ENCODE results near the gene FILIP1L.

The FILIP1L gene

DNA sequence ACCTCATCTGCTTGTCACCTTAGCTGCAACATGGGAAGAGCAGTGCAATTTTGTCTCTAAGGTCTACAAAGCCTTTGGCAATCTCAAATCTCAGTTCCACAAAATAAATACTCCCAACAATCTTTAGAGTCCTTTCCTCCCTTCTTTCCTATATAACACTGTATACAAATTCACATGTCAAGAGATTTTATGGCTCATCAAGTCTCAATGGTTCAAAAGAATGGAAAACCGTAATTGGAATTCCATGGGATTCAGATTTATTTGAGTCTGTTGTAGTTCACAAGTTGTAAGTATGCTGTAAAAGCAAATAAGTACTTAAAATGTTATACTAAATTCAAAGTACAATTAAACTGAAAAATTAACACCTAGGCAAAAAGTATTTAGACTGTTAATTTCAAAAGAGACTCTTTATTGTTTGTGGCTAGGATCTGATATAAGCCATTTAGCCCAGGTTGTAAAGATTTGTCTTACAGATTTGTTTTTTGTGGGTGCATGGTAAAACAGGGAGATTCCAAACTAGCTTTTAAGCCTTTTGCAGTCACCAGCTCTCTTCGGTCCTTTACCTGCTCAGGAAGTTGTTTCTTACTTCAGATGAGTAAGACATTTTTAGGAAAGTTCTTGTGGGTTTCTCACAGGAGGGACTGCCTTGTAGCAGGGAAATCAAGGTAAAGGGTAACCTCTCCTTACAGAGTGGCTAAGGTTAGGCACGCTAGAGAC is 246.5 kb downstream of the FILIP1L start:
- DNase-seq (ENCODE audit: low read depth, low spot score): no peak

DNA sequence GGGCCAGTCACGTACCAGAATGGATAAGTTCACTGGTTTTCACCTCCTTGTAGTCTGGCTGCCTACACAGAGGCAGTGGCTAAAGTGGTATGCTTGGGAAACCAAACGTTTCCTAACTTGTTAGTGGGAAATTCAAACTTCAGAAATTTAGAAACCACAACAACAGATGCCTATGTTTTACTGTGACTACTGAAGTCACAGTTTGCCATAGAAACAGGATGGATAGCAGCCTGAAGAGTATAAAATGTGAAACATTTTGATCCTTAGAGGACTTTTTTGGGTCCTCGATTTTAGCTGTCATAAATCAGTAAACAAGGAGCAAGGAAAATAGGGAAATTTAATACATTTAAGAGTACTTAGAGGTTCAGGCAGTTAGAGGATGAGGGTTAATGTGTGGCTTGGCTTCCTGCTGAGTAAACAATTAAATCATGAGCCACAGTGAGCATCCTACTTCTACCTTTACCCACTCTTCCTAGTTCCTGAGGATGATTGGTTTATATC is 248.0 kb downstream of the FILIP1L start:
- no peak for DNase-seq (ENCODE audit: low read depth, low spot score)

DNA sequence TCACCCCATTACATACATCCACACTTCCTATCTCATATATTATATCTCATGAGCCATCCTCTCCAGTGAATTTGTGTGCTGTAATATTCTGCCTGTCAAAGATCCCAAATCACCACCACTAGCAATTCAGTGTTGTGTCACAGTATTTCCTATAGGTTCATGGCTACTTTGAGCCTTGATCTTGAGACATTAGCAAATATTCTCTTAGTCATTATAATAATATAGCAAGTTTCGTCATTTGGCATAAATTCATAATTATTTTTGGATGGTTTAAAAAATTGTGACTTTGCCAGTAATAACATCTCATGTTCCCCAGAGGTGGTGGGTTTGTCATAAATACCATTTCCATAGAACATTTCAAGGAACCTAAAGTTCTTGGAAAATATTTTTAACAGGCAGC is 249.0 kb downstream of the FILIP1L start:
- DNase-seq (ENCODE audit: low read depth, low spot score): no peak

DNA sequence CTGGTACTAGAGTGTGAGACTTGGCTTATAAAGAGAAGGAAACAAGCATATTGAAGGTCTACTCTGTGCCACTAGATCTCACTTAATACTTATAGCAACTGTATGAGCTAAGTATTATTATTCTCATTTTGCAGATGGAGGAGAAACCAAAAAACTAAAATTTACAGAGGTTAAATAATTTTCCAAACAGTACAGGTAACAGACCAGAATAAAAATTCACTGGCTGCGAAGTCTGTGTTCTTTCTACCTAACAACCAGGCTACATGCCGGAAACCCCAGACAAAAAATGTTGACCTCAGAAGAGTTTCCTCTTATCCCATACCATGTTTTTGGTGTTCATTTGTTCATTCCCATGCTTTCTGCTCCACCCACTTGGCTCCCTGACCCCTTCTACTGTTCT is 250.0 kb downstream of the FILIP1L start:
- no peak for DNase-seq (ENCODE audit: low read depth, low spot score)

DNA sequence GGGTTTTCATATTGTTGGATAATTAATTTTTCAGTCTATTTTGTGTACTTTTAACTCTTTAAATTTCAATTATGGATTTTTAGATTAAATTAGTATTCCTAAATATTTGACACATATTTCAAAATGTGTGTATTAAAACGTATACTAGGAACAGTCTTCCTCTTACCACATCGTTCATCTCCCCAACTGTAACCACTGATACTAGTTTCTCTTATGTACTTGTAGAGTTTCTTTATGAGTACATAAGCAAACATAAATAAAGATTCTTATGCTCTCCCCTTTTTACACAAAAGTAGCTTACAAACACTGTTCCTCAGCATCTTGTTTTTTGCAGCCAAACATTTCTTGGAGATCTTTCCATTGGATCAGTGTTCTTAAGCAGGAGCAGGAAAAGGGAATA is 250.7 kb downstream of the FILIP1L start:
- no peak for DNase-seq (ENCODE audit: low read depth, low spot score)

DNA sequence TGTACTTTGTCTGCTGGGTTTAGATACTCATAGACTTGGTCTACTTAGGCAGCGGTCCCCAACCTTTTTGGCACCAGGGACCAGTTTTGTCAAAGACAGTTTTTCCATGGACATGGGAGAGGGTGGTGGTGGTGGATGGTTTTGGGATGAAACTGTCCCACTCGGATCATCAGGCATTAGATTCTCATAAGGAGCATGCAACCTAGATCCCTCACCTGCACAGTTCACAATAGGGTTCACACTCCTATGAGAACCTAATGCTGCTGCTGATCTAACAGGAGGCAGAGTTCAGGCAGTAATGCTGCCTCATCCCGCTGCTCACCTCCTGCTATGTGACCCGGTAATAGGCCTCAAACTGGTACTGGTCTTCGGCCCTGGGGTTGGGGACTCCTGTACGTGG is 251.3 kb downstream of the FILIP1L start:
- DNase-seq (ENCODE audit: low read depth, low spot score): no peak

DNA sequence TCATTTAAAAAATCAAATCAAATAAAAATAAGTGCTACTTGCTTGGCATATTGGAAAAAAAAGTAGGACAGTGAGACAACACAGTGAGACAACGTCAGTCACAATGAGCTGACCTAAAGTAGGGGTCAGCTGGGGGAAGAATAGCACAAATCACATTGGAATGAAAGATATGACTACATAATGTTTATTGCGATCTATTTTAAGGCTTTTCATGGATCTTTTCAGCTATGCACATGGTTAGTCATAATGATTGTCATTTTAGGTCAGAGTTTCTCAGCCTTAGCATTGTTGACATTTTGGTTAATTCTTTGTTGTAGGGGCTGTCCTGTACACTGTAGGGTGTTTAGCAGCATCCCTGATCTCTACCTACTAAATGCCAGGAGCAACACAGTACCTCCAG is 252.1 kb downstream of the FILIP1L start:
- no peak for DNase-seq (ENCODE audit: low read depth, low spot score)

DNA sequence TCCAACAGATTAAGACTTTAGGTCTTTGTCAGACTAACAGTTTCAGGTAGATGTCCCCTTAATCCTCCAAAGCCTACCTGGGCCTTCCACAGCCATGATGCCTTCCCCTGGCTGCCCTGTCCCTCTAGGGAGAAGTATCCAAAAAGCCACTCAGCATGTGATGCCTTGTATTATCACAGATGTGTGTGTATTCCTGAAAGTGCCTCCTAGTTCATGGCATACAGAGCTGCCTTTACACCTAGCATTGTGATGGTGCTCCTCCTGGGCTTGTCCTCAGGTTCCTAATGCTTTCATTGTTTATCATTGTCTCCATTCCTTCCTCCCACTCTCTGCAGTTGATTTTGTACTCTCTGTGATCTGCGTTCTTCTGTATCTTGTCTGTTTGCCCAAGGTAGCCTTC is 253.1 kb downstream of the FILIP1L start:
- no peak for DNase-seq (ENCODE audit: low read depth, low spot score)

DNA sequence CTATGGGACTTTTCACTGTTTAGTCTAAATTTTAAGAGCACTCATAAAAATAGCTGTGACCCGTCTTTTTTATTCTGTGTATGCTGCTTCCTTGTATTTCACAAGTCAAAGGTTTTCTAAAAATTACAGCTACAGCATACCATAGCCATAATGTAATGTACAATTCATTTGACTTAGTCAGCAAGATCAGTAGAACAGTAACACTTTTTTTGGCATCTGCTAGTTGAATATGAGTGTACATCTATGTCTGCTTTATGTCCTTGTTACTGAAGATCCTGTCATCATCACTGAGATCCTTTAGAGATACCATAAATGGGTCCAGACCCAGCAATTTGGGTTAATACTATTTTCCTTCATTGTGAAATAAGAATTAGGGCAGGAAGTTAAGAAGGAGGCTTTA is 254.5 kb downstream of the FILIP1L start:
- DNase-seq (ENCODE audit: low read depth, low spot score): no peak

DNA sequence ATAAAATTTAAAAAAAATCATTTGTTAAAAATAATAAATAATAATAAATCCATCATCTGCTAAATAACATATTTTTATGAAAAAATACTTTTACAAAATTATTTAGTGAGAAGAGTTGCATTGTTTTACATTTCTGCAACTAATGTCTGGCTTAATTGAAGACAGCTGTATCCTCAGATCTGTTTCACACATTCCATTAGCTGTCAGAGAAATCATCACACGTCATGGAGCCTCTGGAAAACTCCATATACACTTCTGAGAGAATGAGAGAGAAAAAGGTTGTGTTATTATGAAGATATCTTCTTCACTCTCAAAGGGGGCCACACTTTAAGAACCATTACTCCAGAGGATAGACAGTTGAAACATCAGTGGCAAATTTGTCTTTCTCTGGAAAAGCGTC is 255.8 kb downstream of the FILIP1L start:
- DNase-seq (ENCODE audit: low read depth, low spot score): no peak

DNA sequence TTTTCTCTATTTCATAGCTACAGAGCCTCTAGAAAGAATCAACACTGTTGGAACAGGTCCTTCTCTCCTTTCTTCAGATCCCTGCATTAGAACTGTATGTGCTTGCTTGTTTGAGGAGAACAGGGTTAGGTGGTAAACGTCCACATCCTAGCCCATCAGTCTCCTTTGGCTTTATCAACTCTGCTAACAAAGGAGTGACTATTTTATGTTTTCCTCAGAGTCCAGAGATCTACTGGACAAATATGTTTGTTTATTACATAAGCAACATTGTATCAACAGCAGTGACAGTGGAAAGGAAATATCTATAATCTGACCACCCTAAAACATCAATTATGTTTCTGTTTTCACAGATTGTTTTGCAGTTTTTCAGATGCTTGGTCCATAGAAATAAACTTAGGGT is 257.0 kb downstream of the FILIP1L start:
- no peak for DNase-seq (ENCODE audit: low read depth, low spot score)

DNA sequence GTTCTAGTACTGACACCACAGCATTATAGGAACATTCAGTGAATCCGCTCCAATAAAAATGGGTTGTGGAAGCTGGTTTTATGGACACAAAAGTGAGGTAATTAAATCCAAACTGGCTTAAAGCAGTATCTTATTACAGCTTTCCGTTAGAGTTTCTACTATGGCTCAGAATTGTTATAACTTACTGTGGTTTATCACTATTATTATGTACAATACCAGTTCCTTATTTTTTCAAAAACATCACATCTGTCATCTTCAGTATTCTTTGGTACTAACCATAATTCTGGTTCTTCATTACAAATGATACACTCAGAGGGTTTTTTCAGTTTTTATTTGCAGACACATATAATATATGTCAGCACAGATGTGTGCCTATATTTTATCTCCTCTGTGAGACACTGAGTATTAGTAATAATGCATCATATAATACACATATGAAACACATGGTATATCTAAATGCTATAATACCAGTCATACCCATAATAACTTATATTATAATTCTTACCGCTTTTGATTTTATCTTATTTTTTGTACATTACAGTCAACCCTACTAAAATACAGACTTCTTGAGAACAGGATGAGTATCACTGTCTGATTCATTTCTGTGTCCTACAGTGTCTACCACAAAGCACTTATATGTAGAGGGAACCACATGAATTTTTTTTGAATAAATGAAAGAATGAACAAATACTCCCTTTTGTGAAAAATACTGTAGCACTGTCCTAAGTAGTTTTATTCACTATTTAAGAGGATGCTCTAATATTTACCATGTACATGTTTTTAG is 257.7 kb downstream of the FILIP1L start:
- DNase-seq (ENCODE audit: low read depth, low spot score): no peak

DNA sequence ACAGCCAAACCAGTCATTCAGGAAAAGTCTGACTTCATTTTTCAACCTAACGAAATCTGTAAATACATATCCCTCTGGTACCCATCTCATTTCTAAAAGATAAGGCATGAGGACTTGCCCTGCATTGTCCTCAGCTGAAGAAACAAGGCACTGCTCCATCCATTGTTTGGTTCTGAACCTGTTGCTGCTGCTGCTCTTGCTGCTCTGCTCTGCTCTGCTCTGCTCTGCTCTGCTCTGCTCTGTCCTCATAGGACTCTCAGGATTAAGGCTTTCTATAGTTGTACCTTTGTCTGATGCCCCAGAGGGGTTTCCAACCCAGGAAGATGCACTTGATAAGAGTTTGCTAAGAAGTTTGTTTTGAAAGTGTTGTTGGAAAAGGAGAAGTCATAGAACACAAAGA is 258.4 kb downstream of the FILIP1L start:
- DNase-seq (ENCODE audit: low read depth, low spot score): no peak

DNA sequence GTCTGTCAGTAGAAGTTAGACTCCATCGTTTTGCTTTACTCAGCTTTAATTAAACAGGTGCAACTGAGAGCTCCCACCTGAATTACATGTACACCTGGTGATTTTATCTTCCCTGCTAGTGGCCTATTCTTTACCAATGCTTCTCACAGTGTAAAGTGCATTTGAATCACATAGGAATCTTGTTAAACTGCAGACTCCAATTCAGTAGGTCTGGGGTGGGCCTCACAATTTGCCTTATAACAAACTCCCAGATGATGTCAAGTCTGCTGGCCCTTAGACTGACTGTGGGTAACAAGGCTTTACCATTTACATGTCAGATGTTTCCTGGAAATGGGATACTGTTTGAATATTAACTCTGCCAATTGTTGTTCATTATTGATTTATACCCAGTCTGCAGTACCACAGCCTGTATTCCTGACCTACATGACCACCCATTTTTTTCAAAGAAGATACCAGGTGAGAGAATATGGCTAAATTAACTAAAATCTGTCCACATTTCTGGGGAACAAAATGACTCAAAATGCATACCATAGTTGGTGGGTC is 259.5 kb downstream of the FILIP1L start:
- DNase-seq (ENCODE audit: low read depth, low spot score): no peak

DNA sequence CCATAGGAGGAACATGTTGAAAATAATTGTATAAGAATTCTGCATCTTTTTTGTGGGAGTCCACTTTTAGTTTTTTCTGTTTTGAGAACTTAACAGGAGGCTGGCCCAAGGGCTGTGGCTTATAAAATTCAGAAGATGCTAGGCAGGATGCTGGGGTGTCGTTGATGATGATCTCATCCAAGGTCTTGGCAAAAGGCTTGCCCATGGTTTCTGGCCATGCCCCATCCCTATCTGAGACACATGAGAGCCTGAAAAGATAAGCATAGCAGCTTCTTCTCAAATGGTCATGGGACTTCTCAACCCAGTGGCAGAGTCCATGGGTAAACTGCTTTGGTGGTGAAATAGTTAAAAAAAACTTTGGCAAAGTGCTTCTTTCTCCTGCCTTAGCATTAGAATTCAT is 261.4 kb downstream of the FILIP1L start:
- no peak for DNase-seq (ENCODE audit: low read depth, low spot score)

DNA sequence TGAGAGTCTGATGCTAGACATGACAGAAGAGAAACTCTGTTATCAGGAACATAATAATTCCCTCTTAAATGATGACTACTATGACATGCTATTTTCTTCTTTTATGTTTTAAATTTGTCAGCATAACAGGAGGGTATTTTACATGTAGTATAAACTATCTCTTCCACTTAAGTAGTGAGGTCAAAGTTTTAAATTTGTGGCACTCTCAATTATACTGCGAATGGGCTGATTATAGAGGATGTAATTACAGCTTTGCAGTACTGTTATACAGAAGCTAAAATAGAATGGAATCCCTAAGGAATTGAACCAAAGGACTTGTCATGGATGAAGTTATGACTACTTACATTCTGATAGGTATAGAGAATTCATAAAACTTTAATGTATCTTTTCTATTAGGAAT is 262.3 kb downstream of the FILIP1L start:
- DNase-seq (ENCODE audit: low read depth, low spot score): no peak

DNA sequence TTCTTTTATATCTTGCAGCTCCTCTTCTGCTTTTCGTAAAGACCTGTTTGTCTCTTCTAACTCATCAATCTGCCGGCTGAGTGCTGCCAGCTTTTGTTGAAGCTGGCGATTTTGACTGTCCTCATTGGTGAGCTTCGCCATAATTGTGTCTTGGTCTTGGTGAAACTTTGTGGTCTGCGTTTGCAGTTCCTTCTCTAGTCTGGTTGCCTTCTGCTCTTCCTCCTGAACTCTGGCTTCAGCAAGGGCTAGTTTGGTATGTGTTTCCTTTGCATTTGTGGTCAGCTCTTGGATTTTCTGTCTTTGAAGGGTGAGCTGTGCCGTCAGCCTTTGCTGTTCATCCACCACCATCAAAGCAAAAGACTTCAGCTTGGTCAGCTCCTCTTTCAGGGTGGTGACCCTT is 263.7 kb downstream of the FILIP1L start:
- DNase-seq (ENCODE audit: low read depth, low spot score): no peak

DNA sequence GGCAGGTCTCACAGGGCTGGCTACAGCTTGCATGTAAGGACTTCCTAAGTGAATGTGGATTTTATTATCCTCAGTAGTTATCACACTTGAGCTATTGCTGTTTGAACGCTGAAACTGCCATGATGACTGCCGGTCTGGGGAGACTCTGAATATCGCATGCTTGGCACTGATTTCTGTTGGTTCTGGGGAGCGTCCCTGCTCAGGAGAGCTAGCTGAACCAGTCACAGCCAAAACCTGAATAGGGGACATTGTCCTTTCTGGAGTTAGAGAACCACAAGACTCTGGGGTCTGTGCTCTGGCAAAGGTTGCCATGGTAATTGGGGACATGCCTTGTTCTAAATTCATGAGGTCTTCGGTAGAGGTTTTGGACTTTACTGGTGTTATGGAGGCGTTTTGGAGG is 265.9 kb downstream of the FILIP1L start:
- DNase-seq (ENCODE audit: low read depth, low spot score): no peak

DNA sequence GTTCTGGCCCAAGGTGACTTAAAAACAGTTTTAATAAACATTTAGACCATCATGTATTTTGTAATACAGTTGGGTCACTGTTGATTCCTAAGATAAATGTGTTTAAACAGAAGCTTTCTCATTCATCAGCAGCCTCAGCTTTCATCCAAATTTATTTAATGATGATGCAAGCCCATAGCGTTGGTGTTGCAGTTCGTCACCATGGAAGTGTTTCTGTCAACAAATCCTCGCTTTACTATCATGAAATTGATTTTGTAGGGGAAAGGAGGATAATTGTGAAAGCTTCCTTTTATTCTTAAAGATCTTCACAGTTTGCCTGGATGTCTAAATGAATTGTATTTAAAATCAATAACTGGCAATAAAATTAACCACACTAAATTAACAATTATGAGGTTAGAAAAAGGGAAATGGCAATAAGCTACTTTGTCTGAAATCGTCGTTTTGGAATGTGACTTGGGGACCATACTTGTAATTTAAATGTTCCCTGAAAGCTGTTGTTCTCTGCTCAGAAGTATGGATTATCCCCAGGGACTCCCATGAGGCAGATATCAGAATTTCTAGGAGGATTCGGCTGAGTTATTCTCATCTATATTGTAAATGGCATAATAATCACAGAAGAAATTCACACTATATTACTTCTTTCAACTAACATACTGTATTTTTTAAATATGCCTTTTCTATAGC is 267.7 kb downstream of the FILIP1L start:
- no peak for DNase-seq (ENCODE audit: low read depth, low spot score)

DNA sequence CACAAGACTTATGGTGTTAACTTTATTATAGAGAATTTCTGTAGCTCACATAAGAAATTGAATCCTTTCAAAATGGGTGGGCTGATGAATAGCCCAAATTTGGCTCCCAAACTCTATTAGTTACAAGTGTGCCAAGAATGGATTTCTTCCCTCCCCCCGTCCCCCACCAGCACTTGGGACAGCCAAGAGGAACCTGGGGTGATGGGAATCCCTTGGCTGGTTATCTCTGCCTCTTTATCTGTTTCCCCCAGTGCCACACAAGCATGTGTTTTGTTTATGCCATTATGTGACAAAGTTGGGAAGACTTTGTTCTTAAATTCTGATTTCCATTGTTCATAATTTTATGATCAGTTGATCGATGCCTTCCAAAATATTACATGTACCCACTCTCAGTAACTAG is 268.3 kb downstream of the FILIP1L start:
- no peak for DNase-seq (ENCODE audit: low read depth, low spot score)

DNA sequence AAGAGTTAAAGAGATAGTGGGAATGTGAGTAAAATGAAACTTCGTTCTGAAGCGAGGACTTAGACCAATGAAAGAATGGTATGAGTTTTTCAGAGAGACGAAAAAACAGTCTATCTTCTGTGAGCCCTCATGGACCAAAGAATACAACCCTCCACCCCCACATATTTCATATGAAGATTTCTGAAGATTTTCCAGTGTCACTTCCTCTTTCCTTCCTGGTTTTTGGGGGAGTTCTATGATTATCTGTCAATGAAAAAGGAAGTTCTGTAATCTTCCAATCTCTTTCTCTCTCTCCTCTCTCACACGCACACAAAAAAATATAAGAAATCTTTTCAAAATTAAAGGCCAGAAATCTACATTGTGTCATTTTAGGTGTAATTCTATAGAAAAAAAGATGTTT is 269.0 kb downstream of the FILIP1L start:
- DNase-seq (ENCODE audit: low read depth, low spot score): no peak

DNA sequence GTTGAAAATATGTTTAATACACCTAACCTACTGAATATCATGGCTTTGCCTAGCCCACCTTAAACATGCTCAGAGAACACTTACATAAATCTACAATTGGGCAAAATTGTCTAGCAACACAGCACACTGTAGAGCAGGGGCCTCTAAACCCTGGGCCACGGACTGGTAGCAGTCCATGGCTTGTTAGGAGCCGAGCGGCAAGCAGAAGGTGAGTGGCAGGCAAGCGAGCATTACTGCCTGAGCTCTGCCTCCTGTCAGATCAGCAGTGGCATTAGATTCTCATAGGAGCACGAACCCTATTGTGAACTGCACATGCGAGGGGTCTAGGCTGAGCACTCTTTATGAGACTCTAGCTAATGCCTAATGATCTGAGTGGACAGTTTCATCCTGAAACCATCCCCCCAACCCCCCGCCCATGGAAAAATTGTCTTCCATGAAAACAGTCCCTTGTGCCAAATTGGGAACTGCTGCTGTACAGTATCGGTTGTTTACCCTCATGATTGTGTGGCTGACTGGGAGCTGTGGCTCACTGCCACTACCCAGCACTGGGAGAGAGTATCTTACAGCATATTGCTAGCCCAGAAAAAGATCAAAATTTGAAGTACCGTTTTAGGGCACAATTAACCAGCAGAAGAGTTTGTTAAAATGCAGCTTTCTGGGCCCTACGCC is 270.6 kb downstream of the FILIP1L start:
- no peak for DNase-seq (ENCODE audit: low read depth, low spot score)

Data from iPS DF 19.7 (cell line).